NCI-H345 treated with DMSO at 0.1 percent for 48 hours (cell line): Measurements from ENCODE around the gene TUBB6.
A peak's percentile ranks its signal among the peaks of the same experiment; 100 is the strongest.

ENCODE experiments used
- DNase-seq: peaks from one replicate; lab custom pipeline; 2025; ENCODE audit not compliant: unreplicated experiment; lab: John Stamatoyannopoulos, UW

TUBB6 gene

GRCh38 chr18:12307701-12308385, at the start of gene TUBB6:
TUBB6 (plus strand) TSS chr18:12308241; CDS start chr18:12308293, 52 bp downstream.
- no peak for DNase-seq

DNA sequence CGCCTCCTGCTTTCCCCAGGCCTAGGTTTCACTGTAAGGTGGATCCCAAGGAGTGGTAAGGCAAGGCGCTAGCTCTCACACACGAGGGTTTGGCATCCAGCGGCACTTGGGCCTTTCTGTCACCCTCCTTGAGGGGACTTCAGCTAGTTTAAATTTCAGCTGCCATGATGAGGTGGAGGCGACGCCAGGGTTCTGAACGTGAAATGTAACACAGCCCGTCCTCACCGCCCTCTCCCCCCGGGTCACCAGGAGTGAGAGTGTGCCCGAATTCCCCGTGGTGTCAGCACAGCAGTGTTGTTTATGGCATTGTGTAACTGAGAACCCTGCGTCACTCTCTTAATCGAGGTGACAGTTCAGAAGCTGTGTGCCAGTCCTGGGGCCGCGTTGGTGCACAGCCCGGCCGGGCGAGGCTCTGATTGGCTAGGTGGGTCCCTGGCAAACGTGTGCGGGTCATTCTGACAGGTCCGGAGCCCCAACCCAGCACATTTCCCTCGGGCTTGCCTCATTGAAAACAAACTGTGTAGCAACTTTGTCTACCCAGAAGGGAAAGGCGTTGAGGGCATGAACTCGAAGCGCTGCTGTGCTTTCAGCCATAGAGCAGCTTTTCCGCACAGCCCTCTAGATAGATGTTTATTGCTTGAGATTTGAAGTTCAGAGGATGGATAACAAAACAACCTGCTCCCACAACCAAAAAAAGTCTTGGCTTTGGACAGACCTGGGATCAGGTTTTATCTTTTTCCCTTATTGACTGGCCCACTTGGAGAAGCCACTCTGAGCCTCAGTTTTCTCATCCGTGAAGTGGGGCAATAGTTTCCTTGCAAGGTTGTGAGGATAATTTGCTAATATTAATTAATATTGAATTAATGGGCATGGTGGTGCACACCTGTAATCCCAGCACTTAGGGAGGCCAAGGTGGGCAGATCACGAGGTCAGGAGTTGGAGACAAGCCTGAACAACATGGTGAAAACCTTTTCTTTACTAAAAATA, 49.0 kb upstream of the TUBB6 start:
- DNase-seq, result no peak

DNA sequence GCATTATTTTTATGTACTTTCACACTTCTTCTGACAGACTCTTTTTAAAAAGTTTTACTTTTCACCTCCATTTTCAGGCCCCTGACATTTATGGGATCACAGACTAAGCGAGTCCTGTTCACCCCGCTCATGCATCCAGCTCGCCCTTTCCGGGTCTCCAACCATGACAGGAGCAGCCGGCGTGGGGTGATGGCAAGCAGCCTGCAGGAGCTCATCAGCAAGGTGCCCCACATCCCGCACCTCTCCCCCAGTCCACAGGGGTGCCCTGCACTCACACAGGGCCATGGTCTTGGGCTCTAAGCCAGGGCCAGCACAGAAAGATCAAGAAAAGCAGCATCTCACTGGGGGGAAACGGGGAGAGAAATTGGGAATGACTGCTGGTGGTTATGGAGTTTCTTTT, 45.3 kb upstream of the TUBB6 start:
- DNase-seq, result no peak

DNA sequence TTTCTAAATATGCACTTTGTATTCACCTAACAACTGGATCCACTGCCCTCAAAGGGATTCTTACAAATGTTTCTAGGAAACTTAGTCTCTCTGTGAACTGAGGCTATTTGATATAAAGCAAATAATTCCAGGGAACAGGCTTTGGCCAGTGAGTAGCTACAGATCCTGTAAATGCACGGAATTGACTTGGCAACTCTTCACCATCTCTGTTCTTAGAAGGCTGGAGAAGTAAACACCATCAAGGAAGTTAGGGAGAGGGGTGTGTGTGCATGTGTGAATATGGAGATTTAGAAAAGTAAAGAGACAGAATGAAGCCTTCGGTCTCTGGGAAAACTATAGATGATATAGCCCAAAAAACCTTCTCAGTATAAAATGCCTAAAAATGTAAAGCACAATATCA, 43.2 kb upstream of the TUBB6 start:
- DNase-seq, result no peak

DNA sequence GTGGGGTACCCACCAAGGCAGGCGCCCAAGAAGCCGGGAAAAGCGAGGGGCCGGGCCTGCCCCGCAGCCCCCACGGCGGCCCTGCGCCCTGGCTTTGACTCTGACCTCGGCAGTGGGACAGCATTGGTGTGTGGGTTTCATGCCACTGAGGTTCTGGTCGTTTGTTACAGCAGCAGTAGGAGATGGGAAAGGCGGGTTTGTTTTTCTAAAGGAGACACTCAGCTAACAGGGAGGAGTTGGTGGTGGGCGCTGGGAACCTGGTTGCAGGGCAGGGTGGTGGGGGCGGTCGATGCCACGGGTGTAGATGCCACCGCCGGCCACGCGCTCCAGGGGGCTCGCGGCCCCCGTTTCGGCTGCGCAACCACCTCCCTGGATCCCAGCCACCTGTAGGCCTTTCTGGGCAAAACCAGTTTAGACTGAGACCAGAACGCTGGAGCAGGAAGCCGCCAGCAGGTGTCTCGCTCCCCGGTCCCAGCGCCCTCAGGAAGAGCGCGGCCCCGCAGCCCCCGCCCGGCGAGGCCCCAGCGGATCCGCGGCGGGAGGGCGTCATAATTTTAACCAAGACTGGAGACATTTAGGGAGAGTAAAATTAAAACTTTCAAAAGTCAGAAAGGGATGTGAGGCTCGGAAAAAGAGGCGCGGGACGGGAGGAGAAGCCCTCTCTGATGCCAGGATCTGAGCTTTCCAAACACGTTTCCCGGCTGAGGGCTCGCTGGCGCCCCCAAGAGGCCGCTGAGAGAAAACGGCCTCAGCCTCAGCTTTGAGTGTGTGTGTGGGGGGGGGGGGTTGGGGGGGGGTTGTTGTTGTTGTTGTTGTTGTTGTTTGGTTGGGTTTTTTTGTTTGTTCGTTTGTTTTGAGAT, 36.4 kb upstream of the TUBB6 start:
- DNase-seq, result peak; percentile 60

- DNase-seq, result no peak
Observed at GRCh38 chr18:12274793-12275192, 33.2 kb upstream of the TUBB6 start.

GRCh38 chr18:12276736-12277554, 31.1 kb upstream of the TUBB6 start:
- DNase-seq, result no peak

- no peak for DNase-seq
Observed at GRCh38 chr18:12278215-12278671, 29.8 kb upstream of the TUBB6 start.

GRCh38 chr18:12278741-12279682, 29.0 kb upstream of the TUBB6 start:
- DNase-seq, result no peak

DNA sequence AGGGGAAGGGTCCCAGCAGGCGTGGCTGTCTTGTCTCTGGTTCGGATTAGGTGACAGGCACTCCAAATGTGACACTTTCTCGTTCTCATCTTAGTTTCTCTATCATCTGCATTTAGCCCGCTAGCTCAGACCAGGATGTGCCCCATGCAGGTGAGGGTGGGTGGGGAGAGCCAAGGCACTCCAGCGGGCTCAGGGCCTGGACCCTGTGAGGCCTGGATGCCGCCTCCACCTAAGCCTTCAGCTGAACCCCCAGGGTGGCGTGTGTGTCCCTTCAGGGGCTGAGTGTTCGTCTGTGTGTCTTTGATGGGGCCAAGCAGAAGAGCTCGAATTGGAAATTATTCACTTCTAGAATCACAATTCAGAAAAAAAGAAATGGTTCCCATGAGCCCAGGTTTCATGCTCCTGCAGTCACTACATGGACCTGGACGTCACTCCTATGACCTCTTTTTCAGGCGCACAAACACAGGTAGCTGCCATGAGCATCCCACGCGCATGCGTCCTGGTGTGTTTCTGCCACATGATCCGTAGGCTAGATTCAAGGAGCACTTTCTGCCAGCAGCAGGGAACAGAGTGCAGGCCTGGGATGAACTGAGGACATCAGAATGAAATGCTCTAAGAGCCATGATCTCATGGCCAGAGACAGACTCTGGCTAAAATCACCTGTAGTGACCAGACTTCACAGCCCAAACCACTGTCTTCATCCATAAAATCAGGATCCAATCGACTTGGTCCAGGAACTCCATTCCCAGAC, 28.1 kb upstream of the TUBB6 start:
- DNase-seq, result no peak

DNA sequence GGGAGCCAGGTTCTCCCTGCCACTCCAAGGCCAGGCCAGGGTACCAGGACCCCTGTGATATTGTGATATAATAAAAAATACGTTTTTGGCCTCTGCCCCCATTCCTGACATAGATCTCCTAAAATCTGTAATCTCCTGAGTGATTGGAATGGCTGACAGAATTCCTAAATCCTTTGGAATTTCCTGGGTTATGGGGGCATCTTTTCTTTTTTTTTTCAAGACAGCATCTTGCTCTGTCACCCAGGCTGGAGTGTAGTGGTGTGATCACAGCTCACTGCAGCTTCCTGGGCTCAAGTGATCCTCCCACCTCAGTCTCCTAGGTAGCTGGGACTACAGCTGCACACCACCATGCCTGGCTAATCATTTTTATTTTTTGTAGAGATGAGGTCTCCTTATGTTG, 26.2 kb upstream of the TUBB6 start:
- DNase-seq, result no peak

GRCh38 chr18:12282442-12283039, 25.5 kb upstream of the TUBB6 start:
- no peak for DNase-seq

- DNase-seq, result no peak
Observed at GRCh38 chr18:12283256-12283655, 24.8 kb upstream of the TUBB6 start.

DNA sequence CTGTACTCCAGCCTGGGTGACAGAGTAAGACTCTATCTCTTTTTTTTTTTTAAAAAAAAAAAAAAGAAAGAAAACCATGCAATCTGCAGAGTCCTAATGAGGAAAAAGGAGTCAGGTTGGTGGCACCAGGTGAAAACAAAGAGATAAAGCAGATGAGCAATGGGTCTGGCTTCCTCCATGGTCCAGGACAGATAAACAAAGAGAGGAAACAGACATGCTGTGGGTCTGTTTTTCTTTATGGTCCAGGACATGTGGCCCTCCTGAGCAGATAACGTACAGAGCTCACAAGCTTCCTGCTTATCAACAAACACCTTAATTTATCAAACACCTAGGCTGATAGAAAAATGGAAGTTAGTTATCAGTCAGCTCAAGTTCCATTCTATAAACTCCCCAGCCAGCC, 24.4 kb upstream of the TUBB6 start:
- no peak for DNase-seq

DNA sequence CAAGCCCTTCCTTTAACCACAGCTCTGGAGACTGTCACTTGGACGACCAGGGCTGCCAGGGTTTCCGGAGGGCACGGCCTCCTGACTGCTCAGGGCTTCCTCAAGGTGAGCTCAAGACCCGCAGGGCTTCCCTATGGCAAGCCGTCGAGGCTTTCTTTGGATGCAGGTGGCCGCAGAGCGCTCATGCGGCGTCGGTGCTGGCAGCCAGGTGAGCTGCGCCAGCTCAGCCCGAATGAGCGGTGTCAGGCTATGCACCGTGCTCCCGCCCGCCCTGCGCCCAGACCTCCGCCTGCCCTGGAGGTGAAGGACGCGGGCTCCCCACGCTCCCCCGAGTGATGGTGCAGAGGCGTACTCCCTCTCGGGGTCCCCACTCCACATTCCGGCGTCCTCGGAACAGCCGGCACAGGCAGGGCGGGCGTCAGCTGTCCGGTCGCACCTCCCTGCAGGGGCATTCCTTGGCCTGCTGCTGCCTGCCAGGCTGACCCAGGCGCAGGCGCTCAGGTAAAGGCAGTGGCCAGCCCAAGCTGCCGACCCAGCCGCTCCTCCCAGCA, 20.8 kb upstream of the TUBB6 start:
- no peak for DNase-seq

DNA sequence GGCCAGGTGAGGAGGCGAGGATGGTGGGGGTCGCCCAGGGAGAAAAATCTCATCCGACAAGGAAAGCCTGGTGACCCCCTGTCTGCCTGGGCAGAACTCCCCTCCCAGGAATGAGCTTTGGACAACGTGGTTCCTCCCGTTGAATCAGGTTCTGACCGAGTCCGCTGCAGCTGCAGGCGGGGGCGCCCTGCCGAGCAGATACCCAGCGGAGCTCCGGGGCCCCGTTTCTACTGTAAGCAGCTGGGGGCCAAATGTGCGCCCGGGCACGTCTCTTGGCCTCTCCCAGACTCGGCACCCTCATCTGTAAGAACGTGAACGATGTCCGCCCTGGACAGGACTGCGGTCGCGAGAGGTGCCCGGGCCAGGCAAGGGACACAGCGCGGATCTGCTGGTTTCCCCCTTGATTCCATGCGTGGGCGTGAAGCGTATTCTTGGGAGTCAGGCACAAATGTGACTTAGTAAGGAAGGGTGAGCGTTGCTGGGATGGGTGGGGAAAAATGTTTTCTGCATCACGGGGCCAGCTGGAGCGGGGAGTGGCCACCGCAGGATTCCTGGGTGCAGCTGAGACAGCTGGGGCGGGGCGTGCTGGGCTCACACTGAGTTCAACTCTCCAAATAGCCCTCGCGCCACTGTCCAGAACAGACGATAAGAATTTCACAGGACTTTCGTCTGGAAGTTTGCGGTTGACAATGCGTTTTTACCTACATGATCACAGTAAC, 20.2 kb upstream of the TUBB6 start:
- DNase-seq, result no peak

DNA sequence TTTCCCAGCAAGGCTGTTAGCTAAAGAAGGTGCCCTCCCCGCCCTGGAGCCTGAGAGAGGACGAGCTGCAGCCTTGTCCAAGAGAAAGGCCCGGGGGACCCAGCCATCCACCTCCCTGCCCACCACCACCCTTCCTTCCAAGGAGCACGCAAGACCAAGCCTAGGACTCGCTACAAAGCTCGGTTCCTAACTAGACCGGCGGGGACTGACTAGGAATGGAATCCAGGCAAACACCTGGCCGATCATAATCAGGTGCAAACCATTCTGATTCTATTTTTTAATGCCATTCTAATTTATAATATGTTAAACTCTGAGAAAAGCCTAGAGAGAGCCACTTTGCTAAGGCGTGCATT, 19.7 kb upstream of the TUBB6 start:
- no peak for DNase-seq
